Esophagus squamous epithelium (tissue), 4 donors: ENCODE data around the gene NRCAM.

Experiments used
- CTCF ChIP-seq, 6 experiments: fragments of 450-650 bp in 4 of 6; fragments of 200-600 bp in 2 of 6; sonication (generic) in 2 of 6; IDR thresholded peaks; one replicate each; pipeline ENCODE4 v1.5.1; 2016 to 2019; ENCODE audit warnings: antibody characterized with exemption in 6 of 6, mild to moderate bottlenecking in 4 of 6, moderate library complexity in 4 of 6
- POLR2A ChIP-seq, 4 donors: fragments of 450-650 bp; IDR thresholded peaks; one replicate each; pipeline ENCODE4 v1.6.1; 2017; ENCODE audit warnings: antibody characterized with exemption in 4 of 4, mild to moderate bottlenecking in 4 of 4, moderate library complexity in 3 of 4

- TF ChIP-seq CTCF (IDR thresholded peaks at IDR 0.05) (no peak), POLR2A (IDR thresholded peaks at IDR 0.05) (no peak)
Measured at GRCh38 chr7:108367946-108368345, 88.3 kb downstream of the NRCAM start.
